Mammary epithelial cell (primary cell): ENCODE data around the gene GRAMD1C.

ENCODE experiments used
- EZH2 ChIP-seq: IDR thresholded peaks from 2 replicates; pipeline ENCODE4 v1.6.1; 2012; ENCODE audit warnings: low read length, inconsistent platforms, borderline replicate concordance
- TF ChIP-seq, protein P1 (sequence below), 2 donors: IDR thresholded peaks in 1 of 2; conservative IDR thresholded peaks in 1 of 2; 2 replicates each; pipeline ENCODE4 v1.5.1; 2011 to 2012; ENCODE audit warnings: inconsistent platforms in 2 of 2, low read length in 2 of 2, mild to moderate bottlenecking in 2 of 2, control low read depth in 1 of 2, low read depth in 1 of 2; ENCODE audit not compliant: insufficient read depth in 1 of 2; ENCODE audit errors: extremely low read depth in 1 of 2

DNA sequence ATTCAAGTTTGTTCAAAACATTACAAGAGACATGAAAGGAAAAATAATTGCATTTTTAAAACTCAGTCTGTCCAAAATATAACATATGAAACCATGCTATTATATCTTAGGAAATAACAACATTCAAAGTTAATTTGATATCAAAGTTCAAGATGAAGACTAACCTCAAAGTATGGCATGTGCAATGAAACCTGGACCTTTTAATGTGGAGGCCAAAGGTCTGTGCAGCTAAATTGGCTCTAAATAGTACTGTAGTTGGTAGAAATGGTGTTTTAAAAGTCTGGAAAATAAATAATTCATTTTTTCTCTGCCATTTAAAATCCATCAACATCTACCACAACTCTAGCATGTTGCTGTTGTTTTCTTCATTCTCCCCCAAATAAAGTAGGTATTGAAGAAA is 8.7 kb downstream of the GRAMD1C start:
- TF ChIP-seq, protein P1, sequence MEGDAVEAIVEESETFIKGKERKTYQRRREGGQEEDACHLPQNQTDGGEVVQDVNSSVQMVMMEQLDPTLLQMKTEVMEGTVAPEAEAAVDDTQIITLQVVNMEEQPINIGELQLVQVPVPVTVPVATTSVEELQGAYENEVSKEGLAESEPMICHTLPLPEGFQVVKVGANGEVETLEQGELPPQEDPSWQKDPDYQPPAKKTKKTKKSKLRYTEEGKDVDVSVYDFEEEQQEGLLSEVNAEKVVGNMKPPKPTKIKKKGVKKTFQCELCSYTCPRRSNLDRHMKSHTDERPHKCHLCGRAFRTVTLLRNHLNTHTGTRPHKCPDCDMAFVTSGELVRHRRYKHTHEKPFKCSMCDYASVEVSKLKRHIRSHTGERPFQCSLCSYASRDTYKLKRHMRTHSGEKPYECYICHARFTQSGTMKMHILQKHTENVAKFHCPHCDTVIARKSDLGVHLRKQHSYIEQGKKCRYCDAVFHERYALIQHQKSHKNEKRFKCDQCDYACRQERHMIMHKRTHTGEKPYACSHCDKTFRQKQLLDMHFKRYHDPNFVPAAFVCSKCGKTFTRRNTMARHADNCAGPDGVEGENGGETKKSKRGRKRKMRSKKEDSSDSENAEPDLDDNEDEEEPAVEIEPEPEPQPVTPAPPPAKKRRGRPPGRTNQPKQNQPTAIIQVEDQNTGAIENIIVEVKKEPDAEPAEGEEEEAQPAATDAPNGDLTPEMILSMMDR (conservative IDR thresholded peaks at IDR 0.05 in 1 of 2, IDR thresholded peaks at IDR 0.05 in 1 of 2; ENCODE audit: extremely low read depth in 1 of 2, insufficient read depth in 1 of 2, low read depth in 1 of 2, low read length in 2 of 2), result no peak
- no peak for TF ChIP-seq EZH2
